ENCODE data around the gene RMI2. TPM values are rescaled to one million over a fixed set of nuclear protein-coding genes. Genes with fewer than 3 reads are reported as not detected.

Gene RMI2
- total RNA-seq, 2 experiments from 2014 or later = 68.9 to 69.9 TPM

DNA sequence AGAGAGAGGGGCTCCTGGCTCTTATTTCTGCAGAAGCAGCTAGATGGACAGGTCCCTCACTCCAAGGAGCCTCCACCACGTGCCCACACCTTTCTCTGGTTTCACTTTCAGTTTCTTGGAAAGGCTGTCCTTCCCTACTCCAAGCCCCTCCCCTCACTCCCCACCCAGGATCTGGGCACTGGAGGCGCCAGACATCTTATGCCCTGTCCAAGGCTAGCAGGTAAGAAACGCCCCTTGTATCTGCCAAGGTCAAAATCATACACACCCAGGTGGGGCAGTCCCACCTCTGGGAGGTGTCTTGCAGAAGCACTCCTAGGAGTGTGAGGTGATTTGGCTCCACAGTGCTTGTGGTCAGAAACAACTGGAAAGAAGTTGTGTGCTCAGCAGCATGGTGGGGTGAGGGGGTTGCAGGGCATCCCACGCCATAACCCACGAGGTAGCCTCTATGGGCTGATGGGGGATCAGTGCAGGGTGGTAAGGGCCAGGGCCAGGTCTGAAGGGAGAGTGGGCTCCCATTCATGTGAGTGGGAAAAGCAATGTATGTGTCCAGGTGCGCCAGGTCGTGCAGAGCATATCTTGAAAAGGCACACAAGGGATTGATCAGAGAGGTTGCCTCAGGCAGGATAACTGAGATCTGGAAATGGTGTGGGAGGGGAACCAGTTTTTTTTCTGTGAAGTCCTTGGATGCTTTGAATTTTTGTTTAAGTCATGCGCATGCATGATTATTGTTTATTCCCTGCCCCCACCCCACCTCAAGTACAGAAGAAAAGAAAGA lies 32.4 kb upstream of the RMI2 start:
- Mint-ChIP-seq H3K4me3 (no peak overlapping the region), H3K36me3 (no peaks in the 10 kb centered on the region), H3K9me3 (no peaks in the 10 kb centered on the region), H3K4me1 (ENCODE audit: low read depth) (peaks cover 45% of the 10 kb centered on the region), H3K27me3 (no peaks in the 10 kb centered on the region), H3K27ac (no peak overlapping the region)
- DNase-seq = peak; percentile 42
- intact Hi-C loops (cut with micrococcal nuclease) = no loop called here
- ChIA-PET POLR2A (interaction anchor here (1.4 to 2.4 kb wide), 2 partner anchors 58 to 88 kb away, joined by 3 to 12 read pairs; partner anchors contain the start of gene SOCS1), CTCF (interaction anchor here (0.8 to 1.1 kb wide), 2 partner anchors 49 to 57 kb away, joined by 3 to 5 read pairs; partner anchors contain the start of gene SOCS1)

GRCh38 chr16:11313493-11314308 lies 31.6 kb upstream of the RMI2 start:
- ChIA-PET POLR2A (interaction anchor here (2.4 kb wide), 1 partner anchor 58 kb away, joined by 12 read pairs; the partner anchor contains the start of gene SOCS1), CTCF (interaction anchor here (1.1 kb wide), 1 partner anchor 58 kb away, joined by 5 read pairs; the partner anchor contains the start of gene SOCS1)
- H3K27ac Mint-ChIP-seq = no peak overlapping the region
- H3K9me3 Mint-ChIP-seq = no peaks in the 10 kb centered on the region
- intact Hi-C loops (cut with micrococcal nuclease) = no loop called here
- no peak for DNase-seq
- peaks cover 45% of the 10 kb centered on the region for H3K4me1 Mint-ChIP-seq (ENCODE audit: low read depth)
- H3K36me3 Mint-ChIP-seq = no peaks in the 10 kb centered on the region
- H3K27me3 Mint-ChIP-seq = no peaks in the 10 kb centered on the region
- no peak overlapping the region for H3K4me3 Mint-ChIP-seq

GRCh38 chr16:11314309-11314894 lies 30.9 kb upstream of the RMI2 start:
- Mint-ChIP-seq H3K27me3 (no peaks in the 10 kb centered on the region), H3K4me1 (ENCODE audit: low read depth) (peaks cover 45% of the 10 kb centered on the region)

DNA sequence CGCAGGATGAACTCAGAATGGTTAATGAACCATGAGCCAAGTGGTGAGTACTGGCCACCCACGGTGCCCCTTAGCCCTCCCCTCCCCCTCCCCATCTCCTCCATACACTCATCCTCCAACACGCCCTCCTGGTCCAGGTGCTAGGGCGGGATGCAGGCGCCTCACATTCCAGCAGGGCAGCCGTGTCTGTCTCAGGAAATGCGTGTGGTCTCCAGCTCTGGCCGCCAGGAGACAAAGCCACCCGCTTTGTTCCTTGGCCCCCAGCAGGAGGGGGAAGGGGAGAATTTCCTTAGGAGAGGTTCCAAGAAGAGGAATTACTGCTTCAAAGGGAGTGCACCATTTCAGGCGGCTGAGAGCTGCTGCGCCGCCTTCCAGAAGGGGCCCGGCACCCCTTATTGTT lies 29.7 kb upstream of the RMI2 start:
- intact Hi-C loops (cut with micrococcal nuclease) = no loop called here
- H3K36me3 Mint-ChIP-seq = no peaks in the 10 kb centered on the region
- no peak for DNase-seq
- H3K27ac Mint-ChIP-seq = no peak overlapping the region
- no peaks in the 10 kb centered on the region for H3K9me3 Mint-ChIP-seq
- peaks cover 36% of the 10 kb centered on the region for H3K4me1 Mint-ChIP-seq (ENCODE audit: low read depth)
- CTCF ChIA-PET = no interaction called here
- no peak overlapping the region for H3K4me3 Mint-ChIP-seq
- POLR2A ChIA-PET = no interaction called here
- H3K27me3 Mint-ChIP-seq = no peaks in the 10 kb centered on the region

More at GRCh38 chr16:11314309-11314894, 30.9 kb upstream of the RMI2 start:
- POLR2A ChIA-PET = no interaction called here
- CTCF ChIA-PET = no interaction called here
- DNase-seq = no peak
- H3K36me3 Mint-ChIP-seq = no peaks in the 10 kb centered on the region
- intact Hi-C loops (cut with micrococcal nuclease) = no loop called here
- H3K27ac Mint-ChIP-seq = no peak overlapping the region
- H3K4me3 Mint-ChIP-seq = no peak overlapping the region
- H3K9me3 Mint-ChIP-seq = no peaks in the 10 kb centered on the region

- no peaks in the 10 kb centered on the region for H3K27me3 Mint-ChIP-seq
- no peak overlapping the region for H3K27ac Mint-ChIP-seq
Measured at GRCh38 chr16:11316331-11317015, 28.8 kb upstream of the RMI2 start.

DNA sequence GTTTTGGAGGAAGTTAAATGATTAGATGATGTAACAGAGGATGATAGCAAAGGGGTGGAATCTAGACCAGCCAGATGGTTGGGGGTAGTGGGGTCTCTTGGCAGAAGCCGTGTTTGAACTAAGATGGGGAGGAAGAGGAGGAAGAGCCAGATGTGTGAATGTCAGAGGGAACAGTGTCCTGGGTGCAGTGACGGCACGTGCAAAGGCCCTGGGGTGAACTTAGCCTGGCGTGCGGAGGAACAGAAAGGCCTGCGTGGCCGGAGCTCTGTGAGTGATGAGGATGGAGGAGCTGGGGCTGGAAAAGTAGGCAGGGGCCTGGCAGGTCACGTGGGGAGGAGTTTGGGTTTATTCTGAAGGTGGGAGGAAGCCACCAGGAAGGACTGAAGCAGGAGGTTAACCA lies 26.4 kb upstream of the RMI2 start:
- DNase-seq = no peak
- CTCF ChIA-PET = no interaction called here
- no peaks in the 10 kb centered on the region for H3K27me3 Mint-ChIP-seq
- POLR2A ChIA-PET = no interaction called here
- no peaks in the 10 kb centered on the region for H3K36me3 Mint-ChIP-seq
- no peak overlapping the region for H3K27ac Mint-ChIP-seq
- no peak overlapping the region for H3K4me3 Mint-ChIP-seq
- H3K4me1 Mint-ChIP-seq (ENCODE audit: low read depth) = peaks cover 4% of the 10 kb centered on the region
- no peaks in the 10 kb centered on the region for H3K9me3 Mint-ChIP-seq
- intact Hi-C loops (cut with micrococcal nuclease) = no loop called here

More at GRCh38 chr16:11316331-11317015, 28.8 kb upstream of the RMI2 start:
- CTCF ChIA-PET = no interaction called here
- no peak for DNase-seq
- no peaks in the 10 kb centered on the region for H3K9me3 Mint-ChIP-seq
- POLR2A ChIA-PET = no interaction called here
- H3K36me3 Mint-ChIP-seq = no peaks in the 10 kb centered on the region
- intact Hi-C loops (cut with micrococcal nuclease) = no loop called here
- H3K4me3 Mint-ChIP-seq = no peak overlapping the region
- H3K4me1 Mint-ChIP-seq (ENCODE audit: low read depth) = peaks cover 27% of the 10 kb centered on the region

- peak; percentile 29 for DNase-seq
- Mint-ChIP-seq H3K27me3 (no peaks in the 10 kb centered on the region), H3K9me3 (no peaks in the 10 kb centered on the region), H3K4me1 (ENCODE audit: low read depth) (peaks cover 3% of the 10 kb centered on the region), H3K4me3 (no peak overlapping the region), H3K36me3 (no peaks in the 10 kb centered on the region), H3K27ac (no peak overlapping the region)
- ChIA-PET CTCF (interaction anchor here (1.0 kb wide), 1 partner anchor 212 kb away, joined by 3 read pairs; no protein-coding TSS in a partner anchor), POLR2A (no interaction called here)
- intact Hi-C loops (cut with micrococcal nuclease) = no loop called here
Measured at GRCh38 chr16:11319529-11320146, 25.6 kb upstream of the RMI2 start.

DNA sequence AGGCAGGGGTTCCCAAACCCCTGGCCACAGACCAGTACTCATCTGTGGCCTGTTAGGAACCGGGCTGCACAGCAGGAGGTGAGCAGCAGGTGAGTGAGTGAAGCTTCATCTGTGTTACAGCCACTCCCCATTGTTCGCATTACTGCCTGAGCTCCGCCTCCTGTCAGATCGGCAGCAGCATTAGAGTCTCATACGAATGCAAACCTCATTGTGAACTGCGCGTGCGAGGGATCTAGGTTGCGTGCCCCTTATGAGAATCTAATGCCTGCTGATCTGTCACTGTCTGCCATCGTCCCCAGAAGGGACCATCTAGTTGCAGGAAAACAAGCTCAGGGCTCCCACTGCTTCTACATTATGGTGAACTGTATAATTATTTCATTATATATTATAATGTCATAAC lies 25.1 kb upstream of the RMI2 start:
- H3K9me3 Mint-ChIP-seq = no peaks in the 10 kb centered on the region
- H3K27ac Mint-ChIP-seq = no peak overlapping the region
- no peaks in the 10 kb centered on the region for H3K27me3 Mint-ChIP-seq
- ChIA-PET CTCF (interaction anchor here (1.0 kb wide), 1 partner anchor 212 kb away, joined by 3 read pairs; no protein-coding TSS in a partner anchor), POLR2A (no interaction called here)
- H3K4me1 Mint-ChIP-seq (ENCODE audit: low read depth) = peaks cover 8% of the 10 kb centered on the region
- H3K4me3 Mint-ChIP-seq = no peak overlapping the region
- DNase-seq = no peak
- intact Hi-C loops (cut with micrococcal nuclease) = no loop called here
- no peaks in the 10 kb centered on the region for H3K36me3 Mint-ChIP-seq

- Mint-ChIP-seq H3K4me1 (ENCODE audit: low read depth) (peaks cover 19% of the 10 kb centered on the region), H3K27me3 (no peaks in the 10 kb centered on the region), H3K9me3 (no peaks in the 10 kb centered on the region), H3K36me3 (no peaks in the 10 kb centered on the region), H3K4me3 (no peak overlapping the region), H3K27ac (no peak overlapping the region)
- CTCF ChIA-PET = no interaction called here
- POLR2A ChIA-PET = no interaction called here
- no peak for DNase-seq
- intact Hi-C loops (cut with micrococcal nuclease) = no loop called here
Measured at GRCh38 chr16:11321662-11322061, 23.6 kb upstream of the RMI2 start.

- no peak for DNase-seq
- no peak overlapping the region for H3K4me3 Mint-ChIP-seq
- no peaks in the 10 kb centered on the region for H3K27me3 Mint-ChIP-seq
- no peak overlapping the region for H3K27ac Mint-ChIP-seq
- no peaks in the 10 kb centered on the region for H3K36me3 Mint-ChIP-seq
- POLR2A ChIA-PET = no interaction called here
- intact Hi-C loops (cut with micrococcal nuclease) = no loop called here
- H3K4me1 Mint-ChIP-seq (ENCODE audit: low read depth) = peaks cover 27% of the 10 kb centered on the region
- no peaks in the 10 kb centered on the region for H3K9me3 Mint-ChIP-seq
- CTCF ChIA-PET = no interaction called here
Measured at GRCh38 chr16:11322823-11323222, 22.4 kb upstream of the RMI2 start.

DNA sequence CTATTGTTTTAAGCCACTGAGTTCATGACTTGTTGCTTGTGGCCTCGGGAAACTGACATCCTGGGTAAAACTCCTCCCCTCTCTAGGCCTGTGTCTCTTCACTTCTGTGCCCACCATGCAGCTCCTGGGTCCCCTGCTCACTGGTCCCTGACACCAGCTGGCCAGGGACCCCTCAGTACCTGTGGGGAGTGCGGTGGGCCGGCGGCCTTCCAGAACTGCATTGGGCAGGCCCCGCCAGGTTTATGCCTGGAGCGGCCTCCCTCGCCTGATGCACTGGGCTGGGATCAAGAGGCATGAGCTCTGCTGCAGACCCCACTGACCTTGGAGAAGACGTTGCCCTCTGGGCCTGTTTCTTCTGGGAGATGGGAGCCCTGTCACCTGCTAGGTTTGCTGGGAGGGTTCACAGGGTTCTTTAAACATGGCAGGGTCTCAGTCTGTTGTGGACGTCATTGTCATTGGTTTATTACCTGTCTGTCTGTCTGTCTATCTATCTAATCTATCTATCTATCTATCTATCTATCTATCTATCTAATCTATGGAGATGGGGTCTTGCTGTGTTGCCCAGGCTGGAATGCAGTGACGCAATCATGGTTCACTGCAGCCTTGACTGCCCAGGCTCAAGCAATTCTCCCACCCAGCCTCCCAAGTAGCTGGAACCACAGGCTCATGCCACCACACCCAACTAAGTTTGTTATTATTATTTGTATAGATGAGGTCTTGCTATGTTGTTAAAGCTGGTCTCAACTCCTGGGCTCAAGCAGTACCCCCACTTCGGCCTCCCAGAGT lies 21.5 kb upstream of the RMI2 start:
- intact Hi-C loops (cut with micrococcal nuclease) = no loop called here
- Mint-ChIP-seq H3K36me3 (no peaks in the 10 kb centered on the region), H3K9me3 (no peaks in the 10 kb centered on the region), H3K27ac (no peak overlapping the region), H3K4me3 (no peak overlapping the region), H3K4me1 (ENCODE audit: low read depth) (peaks cover 37% of the 10 kb centered on the region), H3K27me3 (no peaks in the 10 kb centered on the region)
- ChIA-PET CTCF (no interaction called here), POLR2A (no interaction called here)
- DNase-seq = no peak

Data from activated CD4-positive, alpha-beta memory T cell treated with anti-CD3 and anti-CD28 coated beads for 36 hours (primary cell).